Measurements from ENCODE around the gene SIGLEC1. TPM values are rescaled to one million over a fixed set of nuclear protein-coding genes. Genes with fewer than 3 reads are reported as not detected.

SIGLEC1 gene
- total RNA-seq, 1 experiment from 2014 or later, result 0.17 TPM

- Histone ChIP-seq H3K36me3 (ENCODE audit: control insufficient read depth in 1 of 2, insufficient read depth in 2 of 2, low read length in 2 of 2) (no peaks in the 10 kb centered on the region), H2AFZ (ENCODE audit: low read depth, low read length, poor library complexity, severe bottlenecking) (no peak overlapping the region), H3K27ac (ENCODE audit: low read depth, low read length) (no peak overlapping the region), H3K4me1 (ENCODE audit: control insufficient read depth in 1 of 2, insufficient read depth in 2 of 2, low read length in 2 of 2) (peaks cover 0 to 8% of the 10 kb centered on the region in 2 experiments; a peak in 2 of 4 replicates), H3K9ac (ENCODE audit: low read length) (no peak overlapping the region), H3K4me3 (replicated peaks in 1 of 2; ENCODE audit: low read depth in 1 of 2, low read length in 2 of 2) (no peak overlapping the region), H3K27me3 (ENCODE audit: insufficient read depth, low read length) (no peaks in the 10 kb centered on the region), H4K20me1 (ENCODE audit: insufficient read depth) (no peaks in the 10 kb centered on the region), H3K4me2 (ENCODE audit: low read length) (no peak overlapping the region), H3K79me2 (ENCODE audit: insufficient read depth, low read length) (no peaks in the 10 kb centered on the region), H3K9me2 (ENCODE audit: insufficient read depth) (no peaks in the 10 kb centered on the region), H3K9me3 (ENCODE audit: control insufficient read depth in 1 of 2, insufficient read depth in 1 of 2, low read depth in 1 of 2, low read length in 2 of 2) (no peaks in the 10 kb centered on the region)
- BruUV-seq (replicated peaks), result no TSS peak
- no peak for DNase-seq (ENCODE audit: low read depth, low spot score)
- CTCF ChIA-PET, result interaction anchor here (1.1 kb wide), 1 partner anchor 9 kb away, joined by 3 read pairs; the partner anchor contains the start of gene SIGLEC1
- TF ChIP-seq TCF7L2 (IDR thresholded peaks at IDR 0.05; ENCODE audit: borderline replicate concordance, extremely low read depth, insufficient read depth, insufficient read length), result no peak
- TF ChIP-seq REST (IDR thresholded peaks at IDR 0.05; ENCODE audit: low read depth), result no peak
- no peak for TF ChIP-seq SRF (IDR thresholded peaks at IDR 0.05; ENCODE audit: low read depth)
- no peak for TF ChIP-seq SP1 (IDR thresholded peaks at IDR 0.05; ENCODE audit: low read depth)
- no peak for TF ChIP-seq EZH2 (IDR thresholded peaks at IDR 0.05)
- TF ChIP-seq ZBTB33 (IDR thresholded peaks at IDR 0.05; ENCODE audit: extremely low read depth, insufficient replicate concordance, low read length), result no peak
- TF ChIP-seq JUND (IDR thresholded peaks at IDR 0.05), result no peak
- no peak for TF ChIP-seq CBX3 (IDR thresholded peaks at IDR 0.05; ENCODE audit: low read depth)
- no peak for TF ChIP-seq FOSL1 (IDR thresholded peaks at IDR 0.05; ENCODE audit: low read depth)
- no peak for TF ChIP-seq RAD21 (IDR thresholded peaks at IDR 0.05; ENCODE audit: low read depth)
- no peak for TF ChIP-seq ATF3 (IDR thresholded peaks at IDR 0.05)
- no peak for TF ChIP-seq SIN3A (IDR thresholded peaks at IDR 0.05; ENCODE audit: low read depth)
- POLR2A ChIA-PET, result no interaction called here
- RAD21 ChIA-PET (ENCODE audit: low non-redundant PET in 1 of 2, low total read pairs in 2 of 2, uncharacterized antibody in 2 of 2, unreplicated experiment in 2 of 2), result no interaction called here
- ATAC-seq, result no peak
- intact Hi-C loops (cut with micrococcal nuclease), result no loop called here
Measured at GRCh38 chr20:3704087-3704486, 8.3 kb downstream of the SIGLEC1 start.
